ENCODE results near the gene HAUS8. TPM values are rescaled to one million over a fixed set of nuclear protein-coding genes. Genes with fewer than 3 reads are reported as not detected.

The HAUS8 gene
- total and polyA plus RNA-seq, 2 of the 13 experiments (the other 11 are each of a cell fraction or from before 2014, with no cell fraction given) = 7.8 to 17.5 TPM

GRCh38 chr19:17121736-17122293 is 46.6 kb upstream of the HAUS8 start:
- no peak overlapping the region for H3K9ac ChIP-seq (ENCODE audit: insufficient read depth, low read depth, low read length)
- ChIA-PET POLR2A (no interaction called here), CTCF (ENCODE audit: low intra/inter-chr PET ratio, low total read pairs) (no interaction called here)
- H3K4me1 ChIP-seq (ENCODE audit: insufficient read depth, low read length) = no peaks in the 10 kb centered on the region
- no peak for TF ChIP-seq ZNF484 (CRISPR knock-in tag; IDR thresholded peaks at IDR 0.05; ENCODE audit: borderline replicate concordance, low read depth)
- DNase-seq (ENCODE audit: low spot score) (no peak), FAIRE-seq (no peak), ATAC-seq (no peak)
- intact Hi-C loops (cut with micrococcal nuclease; ENCODE audit: unreplicated experiment) (no loop called here), in situ Hi-C loops (cut with HindIII; ENCODE audit: extremely low pct_ligation_motif_present, low pct_unique_long_range_greater_than_20kb) (no loop called here)
- H3K9me3 ChIP-seq (ENCODE audit: low read length) = no peaks in the 10 kb centered on the region
- no peaks in the 10 kb centered on the region for H4K20me1 ChIP-seq (ENCODE audit: insufficient read depth, low read length)
- no peak overlapping the region for H3K4me2 ChIP-seq (ENCODE audit: low read depth, low read length)
- BruUV-seq (replicated peaks) = no TSS peak
- H2AFZ ChIP-seq (ENCODE audit: low read length) = no peak overlapping the region
- no peak overlapping the region for H3K4me3 ChIP-seq (replicated peaks in 1 of 3; ENCODE audit: insufficient read depth in 1 of 3, low read depth in 2 of 3, low read length in 3 of 3)
- no peaks in the 10 kb centered on the region for H3K79me2 ChIP-seq (ENCODE audit: insufficient read depth, low read length)
- H3K27me3 ChIP-seq (ENCODE audit: control insufficient read depth in 1 of 2, insufficient read depth in 2 of 2, low read length in 2 of 2) = no peaks in the 10 kb centered on the region
- 91% methylated on average over 9 of the region's 9 CpGs for WGBS (ENCODE audit: low lambda C conversion rate)
- H3K36me3 ChIP-seq (replicated peaks in 1 of 2; ENCODE audit: control insufficient read depth in 1 of 2, insufficient read depth in 2 of 2, low read length in 2 of 2) = peaks cover 0 to 2% of the 10 kb centered on the region in 2 experiments; a peak in 4 of 5 replicates
- no peak overlapping the region for H3K27ac ChIP-seq (ENCODE audit: extremely low read length, insufficient read depth, low read length)

GRCh38 chr19:17118957-17119356 is 43.7 kb upstream of the HAUS8 start:
- 90% methylated on average over 4 of the region's 5 CpGs for WGBS (ENCODE audit: low lambda C conversion rate)
- no peaks in the 10 kb centered on the region for H3K4me1 ChIP-seq (ENCODE audit: insufficient read depth, low read length)
- no peaks in the 10 kb centered on the region for H3K79me2 ChIP-seq (ENCODE audit: insufficient read depth, low read length)
- POLR2A ChIA-PET = no interaction called here
- intact Hi-C loops (cut with micrococcal nuclease; ENCODE audit: unreplicated experiment) (no loop called here), in situ Hi-C loops (cut with HindIII; ENCODE audit: extremely low pct_ligation_motif_present, low pct_unique_long_range_greater_than_20kb) (no loop called here)
- DNase-seq (ENCODE audit: low spot score) (no peak), FAIRE-seq (no peak), ATAC-seq (no peak)
- no peak overlapping the region for H3K4me3 ChIP-seq (replicated peaks in 1 of 3; ENCODE audit: insufficient read depth in 1 of 3, low read depth in 2 of 3, low read length in 3 of 3)
- H3K27me3 ChIP-seq (ENCODE audit: control insufficient read depth in 1 of 2, insufficient read depth in 2 of 2, low read length in 2 of 2) = no peaks in the 10 kb centered on the region
- peaks cover 2 to 3% of the 10 kb centered on the region in 2 experiments; a peak in 3 of 5 replicates for H3K36me3 ChIP-seq (replicated peaks in 1 of 2; ENCODE audit: control insufficient read depth in 1 of 2, insufficient read depth in 2 of 2, low read length in 2 of 2)
- H3K27ac ChIP-seq (ENCODE audit: extremely low read length, insufficient read depth, low read length) = no peak overlapping the region
- H2AFZ ChIP-seq (ENCODE audit: low read length) = no peak overlapping the region
- H3K4me2 ChIP-seq (ENCODE audit: low read depth, low read length) = no peak overlapping the region
- no TSS peak for BruUV-seq (replicated peaks)
- H3K9me3 ChIP-seq (ENCODE audit: low read length) = no peaks in the 10 kb centered on the region
- no peaks in the 10 kb centered on the region for H4K20me1 ChIP-seq (ENCODE audit: insufficient read depth, low read length)
- no peak overlapping the region for H3K9ac ChIP-seq (ENCODE audit: insufficient read depth, low read depth, low read length)
- CTCF ChIA-PET (ENCODE audit: low intra/inter-chr PET ratio, low total read pairs) = no interaction called here
- TF ChIP-seq ZSCAN20 (CRISPR knock-in tag; IDR thresholded peaks at IDR 0.05; ENCODE audit: borderline replicate concordance) = no peak
- TF ChIP-seq ZNF768 (CRISPR knock-in tag; IDR thresholded peaks at IDR 0.05) = peak; percentile 99
- no peak for TF ChIP-seq TFDP1 (CRISPR knock-in tag; IDR thresholded peaks at IDR 0.05; ENCODE audit: borderline replicate concordance)
- no peak for TF ChIP-seq SRSF4 (IDR thresholded peaks at IDR 0.05; ENCODE audit: low read depth, low read length, poor library complexity, severe bottlenecking)
- TF ChIP-seq ZFP37 (CRISPR knock-in tag; IDR thresholded peaks at IDR 0.05; ENCODE audit: borderline replicate concordance) = no peak
- TF ChIP-seq ZNF782 (CRISPR knock-in tag; IDR thresholded peaks at IDR 0.05; ENCODE audit: borderline replicate concordance) = no peak
- no peak for TF ChIP-seq ZNF558 (CRISPR knock-in tag; IDR thresholded peaks at IDR 0.05; ENCODE audit: borderline replicate concordance)
- TF ChIP-seq ZFP36 (IDR thresholded peaks at IDR 0.05; ENCODE audit: borderline replicate concordance, low read depth, low read length, partially characterized antibody) = peak; percentile 34
- no peak for TF ChIP-seq MAF1 (CRISPR knock-in tag; IDR thresholded peaks at IDR 0.05; ENCODE audit: borderline replicate concordance)
- no peak for TF ChIP-seq ZNF281 (CRISPR knock-in tag; IDR thresholded peaks at IDR 0.05; ENCODE audit: borderline replicate concordance)
- TF ChIP-seq ZBTB2 (CRISPR knock-in tag; IDR thresholded peaks at IDR 0.05; ENCODE audit: low read depth) = no peak
- no peak for TF ChIP-seq ZFP36L1 (CRISPR knock-in tag; IDR thresholded peaks at IDR 0.05)

Measured in HepG2 (cell line).